Gastrocnemius medialis (tissue), 4 donors: ENCODE results near the gene CLEC17A. TPM values are rescaled to one million over a fixed set of nuclear protein-coding genes. Genes with fewer than 3 reads are reported as not detected.

Source experiments
- ATAC-seq, 2 donors: fragments of 150-250 bp; one replicate each; pipeline ENCODE4 v1.9.1; 2016
- DNase-seq, 2 donors: peaks; one replicate each; pipeline ENCODE4 v3.0.0-alpha.2; 2019
- H3K27ac ChIP-seq, 4 donors: fragments of 200-600 bp; sonication (generic); 1 replicate in 1 of 4; 2 replicates in 3 of 4; pipeline ENCODE4 v1.5.1; 2016 to 2018; ENCODE audit warnings: mild to moderate bottlenecking in 2 of 4, moderate library complexity in 1 of 4
- H3K27me3 ChIP-seq, 3 donors: fragments of 200-600 bp; sonication (generic) in 2 of 3; 1 replicate in 1 of 3; 2 replicates in 2 of 3; pipeline versions ENCODE4 v1.5.1 to v1.6.0; 2016 to 2019; ENCODE audit warnings: mild to moderate bottlenecking in 1 of 3, moderate library complexity in 1 of 3
- H3K36me3 ChIP-seq, 2 donors: fragments of 200-600 bp; sonication (generic) in 1 of 2; one replicate each; pipeline ENCODE4 v1.5.1; 2017 to 2018
- H3K4me1 ChIP-seq, 2 donors: fragments of 200-600 bp; sonication (generic) in 1 of 2; one replicate each; pipeline ENCODE4 v1.5.1; 2016 to 2017; ENCODE audit warnings: mild to moderate bottlenecking in 2 of 2
- H3K4me3 ChIP-seq, 4 donors: fragments of 200-600 bp; sonication (generic) in 3 of 4; 1 replicate in 1 of 4; 2 replicates in 3 of 4; pipeline ENCODE4 v1.5.1; 2016 to 2019; ENCODE audit warnings: mild to moderate bottlenecking in 2 of 4
- H3K9me3 ChIP-seq, 3 donors: fragments of 200-600 bp; sonication (generic) in 2 of 3; 1 replicate in 1 of 3; 2 replicates in 2 of 3; pipeline ENCODE4 v1.5.1; 2016 to 2019
- CTCF ChIP-seq, 5 experiments: fragments of 450-650 bp in 3 of 5; fragments of 200-600 bp in 2 of 5; sonication (generic) in 2 of 5; IDR thresholded peaks in 4 of 5; conservative IDR thresholded peaks in 1 of 5; 1 replicate in 4 of 5; 2 replicates in 1 of 5; pipeline ENCODE4 v1.5.1; 2016 to 2019; ENCODE audit warnings: antibody characterized with exemption in 5 of 5, mild to moderate bottlenecking in 3 of 5, moderate library complexity in 3 of 5
- POLR2A ChIP-seq, 2 donors: fragments of 450-650 bp; IDR thresholded peaks; one replicate each; pipeline ENCODE4 v1.6.1; 2017; ENCODE audit warnings: antibody characterized with exemption in 2 of 2, mild to moderate bottlenecking in 2 of 2, moderate library complexity in 2 of 2
- in situ Hi-C, 4 donors: fragments of 200-750 bp; cut with MboI; loops; one replicate each; pipeline versions ENCODE4 v1.15.0 to v1.8.0; 2017; ENCODE audit warnings: low sequenced_read_pairs in 4 of 4
- intact Hi-C: fragments of 100-400 bp; cut with DNase I; formaldehyde crosslinking; loops from one replicate; pipeline ENCODE4 v1.15.1; 2023; ENCODE audit warnings: low total_unique reads
- total RNA-seq, 4 donors: library from RNA; depleted of rRNA; stranded (reverse); fragments of >200 nt; gene quantifications; one replicate each; pipeline versions ENCODE4 v1.1.0 to v1.2.3, GENCODE V29; 2016

CLEC17A gene
- total RNA-seq, 4 donors from 2014 or later, result not detected

GRCh38 chr19:14554382-14554812 is 28.5 kb upstream of the CLEC17A start:
- peak overlapping the region; percentile 98 to 100 (median 99) for H3K27ac ChIP-seq
- no peaks in the 10 kb centered on the region for H3K27me3 ChIP-seq
- H3K36me3 ChIP-seq, result no peaks in the 10 kb centered on the region
- peak; percentile 12 to 15 for ATAC-seq
- H3K4me3 ChIP-seq, result no peak overlapping the region
- intact Hi-C loops (no loop called here), in situ Hi-C loops (no loop called here)
- DNase-seq, result peak in 1 of 2 donors; percentile 55
- TF ChIP-seq POLR2A (IDR thresholded peaks at IDR 0.05) (no peak), CTCF (IDR thresholded peaks at IDR 0.05 in 4 of 5, conservative IDR thresholded peaks at IDR 0.05 in 1 of 5) (peak in 1 of 5 experiments; percentile 21)
- H3K9me3 ChIP-seq, result no peaks in the 10 kb centered on the region
- peaks cover 61 to 87% of the 10 kb centered on the region in 2 donors for H3K4me1 ChIP-seq

GRCh38 chr19:14555918-14556661 is 26.8 kb upstream of the CLEC17A start:
- in situ Hi-C loops (no loop called here), intact Hi-C loops (no loop called here)
- no peaks in the 10 kb centered on the region for H3K9me3 ChIP-seq
- H3K4me1 ChIP-seq, result peaks cover 65 to 89% of the 10 kb centered on the region in 2 donors
- TF ChIP-seq CTCF (IDR thresholded peaks at IDR 0.05 in 4 of 5, conservative IDR thresholded peaks at IDR 0.05 in 1 of 5) (no peak), POLR2A (IDR thresholded peaks at IDR 0.05) (no peak)
- H3K4me3 ChIP-seq, result peak overlapping the region in 2 of 4 donors; percentile 19 to 27
- DNase-seq, result no peak
- no peaks in the 10 kb centered on the region for H3K27me3 ChIP-seq
- peak overlapping the region; percentile 98 to 100 (median 99) for H3K27ac ChIP-seq
- no peak for ATAC-seq
- H3K36me3 ChIP-seq, result no peaks in the 10 kb centered on the region

GRCh38 chr19:14556662-14557188 is 26.2 kb upstream of the CLEC17A start:
- peak; percentile 54 to 79 for DNase-seq
- intact Hi-C loops, result no loop called here
- no peaks in the 10 kb centered on the region for H3K36me3 ChIP-seq
- H3K9me3 ChIP-seq, result no peaks in the 10 kb centered on the region
- peaks cover 70 to 89% of the 10 kb centered on the region in 2 donors for H3K4me1 ChIP-seq
- H3K27ac ChIP-seq, result peak overlapping the region; percentile 98 to 100 (median 99)
- TF ChIP-seq CTCF (IDR thresholded peaks at IDR 0.05 in 4 of 5, conservative IDR thresholded peaks at IDR 0.05 in 1 of 5) (peak; percentile 90 to 98 (median 94)), POLR2A (IDR thresholded peaks at IDR 0.05) (no peak)
- ATAC-seq, result peak; percentile 25 to 58
- H3K27me3 ChIP-seq, result no peaks in the 10 kb centered on the region
- in situ Hi-C loops, result no loop called here
- peak overlapping the region in 2 of 4 donors; percentile 19 to 27 for H3K4me3 ChIP-seq

- Histone ChIP-seq H3K27ac (peak overlapping the region; percentile 98 to 100 (median 99)), H3K9me3 (no peaks in the 10 kb centered on the region), H3K27me3 (no peaks in the 10 kb centered on the region), H3K4me3 (peak overlapping the region in 1 of 4 donors; percentile 44), H3K36me3 (no peaks in the 10 kb centered on the region), H3K4me1 (peaks cover 77 to 91% of the 10 kb centered on the region in 2 donors)
- no peak for TF ChIP-seq CTCF (IDR thresholded peaks at IDR 0.05 in 4 of 5, conservative IDR thresholded peaks at IDR 0.05 in 1 of 5)
- no peak for TF ChIP-seq POLR2A (IDR thresholded peaks at IDR 0.05)
- DNase-seq, result peak in 1 of 2 donors; percentile 71
- in situ Hi-C loops (no loop called here), intact Hi-C loops (loop anchor here (1.0 to 2.0 kb wide), 2 partner anchors 26 to 40 kb away; partner anchors contain the start of gene DNAJB1)
- peak in 1 of 2 donors; percentile 13 for ATAC-seq
Measured at GRCh38 chr19:14558370-14559066, 24.4 kb upstream of the CLEC17A start.
